Stimulated activated naive CD8-positive, alpha-beta T cell treated with anti-CD3 and anti-CD28 coated beads, Interleukin-15, amount 100 ng/mL, for 72 hours (primary cell): ENCODE data around the gene MROH2B.

ENCODE experiments used
- ATAC-seq: fragments of 150-1000 bp; cut with Tn5 transposase; 2 replicates; pipeline ENCODE4 v1.10.0; 2021; ENCODE audit warnings: mild to moderate bottlenecking, moderate library complexity
- DNase-seq, 2 donors: peaks; one replicate each; pipeline ENCODE4 v3.0.0; 2021 to 2022
- H3K27ac Mint-ChIP-seq, 2 donors: one replicate each; pipeline ENCODE4 v1.8.0; 2022; ENCODE audit warnings: mild to moderate bottlenecking in 2 of 2, mixed read lengths in 2 of 2, moderate library complexity in 2 of 2
- H3K27me3 Mint-ChIP-seq: one replicate; pipeline ENCODE4 v1.8.0; 2022; ENCODE audit warnings: mixed read lengths
- H3K4me1 Mint-ChIP-seq: one replicate; pipeline ENCODE4 v1.8.0; 2022; ENCODE audit warnings: mild to moderate bottlenecking, mixed read lengths
- H3K4me3 Mint-ChIP-seq, 2 donors: one replicate each; pipeline ENCODE4 v1.8.0; 2022; ENCODE audit warnings: mild to moderate bottlenecking in 2 of 2, mixed read lengths in 2 of 2, moderate library complexity in 1 of 2
- H3K9me3 Mint-ChIP-seq, 2 donors: one replicate each; pipeline ENCODE4 v1.8.0; 2022; ENCODE audit warnings: mixed read lengths in 2 of 2

Gene MROH2B

DNA sequence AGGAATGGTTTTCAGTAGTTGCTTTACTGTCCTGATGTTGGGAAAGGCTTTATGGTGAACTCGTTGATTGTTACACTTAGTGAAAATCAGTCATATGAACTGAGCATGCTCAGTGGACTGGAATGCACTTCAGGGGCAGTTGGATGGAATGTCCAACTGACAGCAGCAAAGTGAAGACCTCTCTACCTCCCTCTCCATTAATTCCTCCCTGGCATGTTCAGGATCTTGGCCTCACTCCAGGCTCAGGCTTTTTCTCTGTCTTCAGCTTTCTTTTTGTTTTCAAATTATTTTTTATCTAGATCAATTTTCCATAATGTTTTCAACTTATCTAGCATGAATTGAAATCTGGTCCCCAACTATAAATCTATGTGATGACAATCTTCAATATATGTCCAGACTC, at the start of gene MROH2B:
TSS of gene MROH2B (minus strand) at position 101 of the 400 bp plus-strand sequence. CDS start 490 bp downstream, outside the sequence.
- Mint-ChIP-seq H3K9me3 (peaks cover 0 to 3% of the 10 kb centered on the region in 2 donors), H3K27me3 (no peaks in the 10 kb centered on the region), H3K27ac (no peak within 1 kb of the TSS), H3K4me1 (no peaks in the 10 kb centered on the region), H3K4me3 (no peak within 1 kb of the TSS)
- ATAC-seq = no peak
- DNase-seq = no peak

DNA sequence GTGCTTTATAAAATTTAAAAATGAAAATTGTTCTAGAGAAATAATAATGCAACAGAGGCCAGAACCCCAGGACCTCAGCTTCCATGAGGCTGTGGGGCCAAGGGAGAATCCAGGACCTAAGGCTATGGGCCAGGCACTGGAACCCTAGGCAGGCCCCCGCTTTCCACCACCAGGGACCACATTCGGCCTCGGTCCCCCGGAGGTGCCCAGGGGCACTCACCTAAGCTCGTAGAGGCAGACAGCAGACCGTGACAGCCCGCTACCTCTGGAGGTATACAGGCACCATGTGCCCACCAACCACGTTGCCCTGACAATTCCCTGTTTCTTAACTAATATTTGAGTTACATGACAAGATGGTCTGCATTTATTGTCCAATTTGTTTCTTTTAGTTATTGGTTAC, 49.5 kb upstream of the MROH2B start:
- Mint-ChIP-seq H3K27me3 (no peaks in the 10 kb centered on the region), H3K27ac (no peak overlapping the region), H3K4me3 (no peak overlapping the region), H3K4me1 (no peaks in the 10 kb centered on the region), H3K9me3 (no peaks in the 10 kb centered on the region)
- DNase-seq = no peak
- ATAC-seq = no peak

DNA sequence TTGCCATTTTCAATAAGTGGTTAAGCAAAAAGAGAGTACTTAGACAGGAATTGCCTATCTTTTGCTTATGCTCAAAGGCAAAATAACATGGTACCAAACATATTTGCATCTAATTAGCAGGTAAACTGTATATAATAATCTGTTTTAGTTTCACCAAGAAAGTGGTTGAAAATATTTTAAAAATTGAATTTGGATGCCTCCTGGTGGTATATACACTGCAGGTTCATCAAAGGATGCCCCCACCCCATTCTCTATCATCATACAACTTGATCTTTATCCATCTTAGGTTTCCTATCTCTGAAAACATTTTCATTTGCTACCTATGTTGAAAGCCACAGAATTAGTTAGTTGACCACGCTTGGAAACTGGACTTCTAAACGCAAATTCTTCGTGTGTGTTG, 47.0 kb upstream of the MROH2B start:
- Mint-ChIP-seq H3K27me3 (no peaks in the 10 kb centered on the region), H3K9me3 (no peaks in the 10 kb centered on the region), H3K27ac (no peak overlapping the region), H3K4me1 (no peaks in the 10 kb centered on the region), H3K4me3 (no peak overlapping the region)
- ATAC-seq = no peak
- no peak for DNase-seq

DNA sequence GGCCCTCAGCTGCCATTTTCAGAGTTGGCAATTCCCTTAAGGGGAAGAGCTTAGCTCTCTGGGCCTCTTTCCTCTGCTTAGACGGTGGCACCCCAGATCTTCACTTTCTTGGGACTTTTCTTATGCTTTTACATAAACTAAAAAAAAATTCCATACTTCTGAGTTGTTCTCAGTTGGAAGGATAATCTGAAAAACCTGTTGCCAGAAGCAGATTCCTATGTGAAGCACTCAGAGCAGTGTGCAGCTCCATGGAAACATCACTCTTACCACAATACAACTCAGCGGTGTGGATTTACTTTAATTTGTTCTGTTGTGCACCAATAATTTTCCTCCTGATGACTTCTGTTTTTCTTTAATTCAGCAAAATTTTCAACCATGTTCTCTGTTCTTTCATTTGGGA, 44.1 kb upstream of the MROH2B start:
- H3K27ac Mint-ChIP-seq = no peak overlapping the region
- no peaks in the 10 kb centered on the region for H3K9me3 Mint-ChIP-seq
- no peaks in the 10 kb centered on the region for H3K4me1 Mint-ChIP-seq
- no peak overlapping the region for H3K4me3 Mint-ChIP-seq
- ATAC-seq (no peak), DNase-seq (no peak)
- H3K27me3 Mint-ChIP-seq = no peaks in the 10 kb centered on the region

DNA sequence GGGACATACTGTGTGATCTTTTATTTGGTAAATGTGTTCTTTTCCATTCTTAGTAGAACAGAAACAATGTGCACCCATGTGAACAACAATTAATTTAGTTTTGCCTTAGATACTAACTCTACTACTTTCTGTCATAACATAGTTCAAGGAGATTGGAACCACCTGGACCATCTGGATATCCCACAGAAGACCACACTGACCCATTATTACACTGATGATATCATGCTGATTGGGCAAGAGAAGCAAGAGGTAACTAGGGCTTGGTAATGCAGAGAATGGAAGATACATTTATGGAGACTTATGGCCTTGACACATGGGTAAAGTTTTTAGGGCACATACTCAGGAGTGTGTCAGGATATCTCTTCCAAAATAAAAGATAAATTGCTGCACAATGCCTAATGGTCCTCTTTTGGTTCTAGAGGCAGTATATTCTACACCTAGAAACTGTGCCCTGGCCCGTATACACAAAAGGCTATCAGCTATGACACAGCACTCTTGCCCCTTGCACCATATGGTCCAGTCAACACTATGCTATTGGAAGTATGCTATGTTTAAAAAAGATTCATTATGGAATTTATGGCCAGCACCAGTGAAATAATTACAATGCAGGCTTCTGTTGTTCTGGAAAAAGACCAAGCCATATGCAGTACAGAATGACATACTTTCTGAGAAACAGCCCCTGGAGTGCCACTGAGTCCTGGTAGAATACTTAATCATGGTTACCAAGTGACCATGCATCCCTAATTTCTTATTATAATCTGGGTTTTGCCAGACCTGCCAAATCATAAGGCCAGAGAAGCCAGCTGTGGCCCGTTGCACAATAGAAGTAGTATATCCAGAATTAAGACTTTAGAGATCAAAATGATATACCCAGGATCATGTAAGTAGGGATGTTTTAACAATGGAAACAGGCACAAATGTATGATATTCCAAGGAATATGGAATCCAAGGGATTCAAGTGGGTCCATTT, 41.6 kb upstream of the MROH2B start:
- Mint-ChIP-seq H3K4me3 (no peak overlapping the region), H3K9me3 (no peaks in the 10 kb centered on the region), H3K27me3 (no peaks in the 10 kb centered on the region), H3K27ac (no peak overlapping the region), H3K4me1 (no peaks in the 10 kb centered on the region)
- ATAC-seq (no peak), DNase-seq (no peak)

DNA sequence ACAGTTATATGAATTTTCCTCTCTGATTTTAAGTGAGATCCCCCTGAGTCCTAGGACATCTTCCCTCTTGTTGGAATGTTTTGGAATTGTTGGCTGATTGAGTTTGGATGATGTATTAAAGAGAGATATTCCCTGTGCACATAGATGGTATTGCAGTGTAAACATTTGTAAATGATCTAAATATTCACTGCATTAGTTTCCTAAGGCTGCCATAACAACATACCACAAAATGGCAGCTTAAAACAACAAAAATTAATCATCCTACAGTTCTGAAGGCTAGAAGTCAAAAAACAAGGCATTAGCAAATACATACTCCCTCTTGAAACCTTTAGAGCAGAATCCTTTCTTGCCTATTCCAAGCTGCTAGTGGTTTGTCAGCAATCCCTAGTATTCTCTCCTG, 38.0 kb upstream of the MROH2B start:
- Mint-ChIP-seq H3K27ac (no peak overlapping the region), H3K4me3 (no peak overlapping the region), H3K27me3 (no peaks in the 10 kb centered on the region), H3K4me1 (no peaks in the 10 kb centered on the region), H3K9me3 (no peaks in the 10 kb centered on the region)
- ATAC-seq = no peak
- no peak for DNase-seq

DNA sequence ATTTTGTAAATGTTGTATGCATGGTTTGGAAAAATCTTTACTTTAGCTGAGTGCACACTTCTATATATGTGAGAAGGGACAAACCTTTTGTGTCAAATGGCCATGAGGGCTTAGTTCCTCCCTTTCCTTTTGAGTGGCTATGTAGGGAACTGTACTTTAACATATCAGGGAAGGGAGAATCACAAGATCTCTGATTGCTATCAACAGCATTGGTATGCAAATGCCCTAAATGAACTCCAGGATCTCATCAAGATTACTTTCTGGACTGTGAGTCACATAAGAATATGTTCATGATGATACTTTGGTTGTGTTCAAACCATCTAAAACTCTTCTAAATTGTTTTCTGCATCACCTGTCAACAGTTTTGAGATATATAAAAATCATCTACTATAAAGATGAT, 31.2 kb upstream of the MROH2B start:
- H3K9me3 Mint-ChIP-seq = no peaks in the 10 kb centered on the region
- no peaks in the 10 kb centered on the region for H3K4me1 Mint-ChIP-seq

DNA sequence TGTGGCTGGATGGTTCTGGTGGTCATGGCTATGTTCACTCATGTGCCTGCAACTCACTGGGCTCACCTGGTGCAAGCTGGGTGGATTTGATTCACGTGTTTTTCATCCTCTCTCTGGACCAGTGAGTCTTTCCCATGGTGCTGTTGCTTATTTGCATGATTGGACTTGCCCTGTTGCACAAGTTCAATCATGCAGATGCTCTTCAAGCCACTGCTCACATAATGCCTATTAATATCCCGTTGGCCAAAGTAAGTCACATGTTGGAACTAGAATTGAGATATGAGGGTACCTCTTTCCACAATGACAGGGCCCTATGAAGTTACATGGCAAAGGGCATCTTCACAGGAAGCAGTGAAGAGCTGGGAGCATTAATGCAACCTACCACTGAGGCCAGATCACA, 26.5 kb upstream of the MROH2B start:
- Mint-ChIP-seq H3K4me3 (no peak overlapping the region), H3K27me3 (no peaks in the 10 kb centered on the region), H3K4me1 (no peaks in the 10 kb centered on the region), H3K9me3 (peaks cover 0 to 2% of the 10 kb centered on the region in 2 donors), H3K27ac (no peak overlapping the region)
- ATAC-seq = no peak
- no peak for DNase-seq

More for the DNA sequence above, 31.2 kb upstream of the MROH2B start:
- no peaks in the 10 kb centered on the region for H3K27me3 Mint-ChIP-seq
- ATAC-seq (no peak), DNase-seq (no peak)
- no peak overlapping the region for H3K4me3 Mint-ChIP-seq
- no peak overlapping the region for H3K27ac Mint-ChIP-seq

DNA sequence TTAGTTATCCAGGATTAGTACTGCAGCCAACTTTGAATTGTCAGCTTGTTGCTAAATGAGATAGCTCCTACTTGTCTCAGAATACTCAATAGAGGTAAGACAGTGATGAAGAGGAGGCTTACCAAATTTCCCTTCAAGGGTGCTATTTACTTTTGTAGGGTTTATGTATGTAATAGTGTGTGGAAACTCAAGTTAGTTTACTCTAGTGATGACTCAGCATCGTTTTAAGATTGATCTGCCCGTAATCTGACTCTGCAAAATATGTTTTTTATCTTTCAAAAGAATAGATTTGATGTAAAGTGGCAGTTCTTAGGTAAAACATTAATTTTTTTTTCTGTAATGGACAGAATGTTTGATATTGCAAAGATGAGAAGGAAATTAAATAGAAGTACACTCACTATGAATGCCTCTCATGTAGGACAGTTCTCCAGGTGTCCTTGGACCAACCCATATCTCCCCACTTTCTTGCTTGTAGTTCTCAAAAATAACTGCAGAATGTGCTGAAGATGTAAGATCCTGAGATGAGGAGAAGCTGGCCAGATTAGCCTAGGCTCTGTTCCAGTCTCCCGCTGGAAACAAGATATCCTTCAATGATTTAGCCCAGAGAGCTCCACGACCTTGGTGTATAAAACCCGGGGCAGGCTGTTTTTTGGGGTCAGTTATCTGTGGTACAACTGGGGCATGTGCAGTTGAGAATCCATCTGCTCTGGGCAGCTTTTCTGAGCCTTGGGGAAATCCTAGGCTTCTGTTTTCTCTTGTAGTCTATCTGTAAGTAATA, 24.4 kb upstream of the MROH2B start:
- ATAC-seq (no peak), DNase-seq (no peak)
- Mint-ChIP-seq H3K27ac (no peak overlapping the region), H3K27me3 (no peaks in the 10 kb centered on the region), H3K9me3 (peaks cover 0 to 8% of the 10 kb centered on the region in 2 donors), H3K4me3 (no peak overlapping the region), H3K4me1 (no peaks in the 10 kb centered on the region)

DNA sequence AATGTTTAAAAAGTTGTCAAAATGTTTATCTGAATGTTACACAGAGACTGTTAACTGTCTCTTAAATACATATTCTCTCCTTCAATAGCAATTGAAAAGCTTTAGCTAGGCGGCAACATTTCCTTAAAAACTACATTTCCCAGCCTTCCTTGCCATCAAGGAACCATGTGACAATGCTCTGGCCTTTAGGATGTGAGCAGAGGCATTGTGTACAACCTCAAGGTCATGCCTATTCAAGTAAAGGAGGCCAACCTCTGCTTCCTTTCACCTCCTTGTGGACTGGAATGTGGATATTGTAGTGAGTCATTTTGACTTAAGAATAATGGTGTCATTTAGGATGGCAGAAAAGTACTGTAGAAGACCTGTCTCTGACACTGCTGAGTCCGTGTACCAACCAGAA, 23.7 kb upstream of the MROH2B start:
- no peaks in the 10 kb centered on the region for H3K27me3 Mint-ChIP-seq
- DNase-seq = no peak
- ATAC-seq = no peak
- no peaks in the 10 kb centered on the region for H3K4me1 Mint-ChIP-seq
- peaks cover 0 to 8% of the 10 kb centered on the region in 2 donors for H3K9me3 Mint-ChIP-seq
- H3K4me3 Mint-ChIP-seq = no peak overlapping the region
- H3K27ac Mint-ChIP-seq = no peak overlapping the region

DNA sequence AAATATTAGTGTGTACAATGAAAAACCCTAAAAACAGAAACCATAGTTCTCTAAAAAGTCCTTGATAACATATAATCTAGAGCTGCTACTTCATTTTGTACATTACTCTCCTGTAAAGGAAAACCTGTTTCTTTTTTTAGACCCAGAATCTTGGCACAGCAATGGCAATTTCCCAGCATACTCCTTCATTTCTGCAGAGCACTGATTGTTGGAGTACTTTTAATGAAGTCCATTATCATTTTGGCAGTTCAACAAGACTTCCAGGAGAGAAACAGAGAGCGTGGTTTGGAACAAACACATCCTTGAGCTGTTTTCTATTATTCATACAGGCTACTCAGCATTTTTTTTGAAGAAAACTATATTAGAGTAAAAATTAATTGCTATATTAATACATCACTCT, 22.7 kb upstream of the MROH2B start:
- Mint-ChIP-seq H3K4me1 (no peaks in the 10 kb centered on the region), H3K27ac (no peak overlapping the region)
- ATAC-seq = no peak

DNA sequence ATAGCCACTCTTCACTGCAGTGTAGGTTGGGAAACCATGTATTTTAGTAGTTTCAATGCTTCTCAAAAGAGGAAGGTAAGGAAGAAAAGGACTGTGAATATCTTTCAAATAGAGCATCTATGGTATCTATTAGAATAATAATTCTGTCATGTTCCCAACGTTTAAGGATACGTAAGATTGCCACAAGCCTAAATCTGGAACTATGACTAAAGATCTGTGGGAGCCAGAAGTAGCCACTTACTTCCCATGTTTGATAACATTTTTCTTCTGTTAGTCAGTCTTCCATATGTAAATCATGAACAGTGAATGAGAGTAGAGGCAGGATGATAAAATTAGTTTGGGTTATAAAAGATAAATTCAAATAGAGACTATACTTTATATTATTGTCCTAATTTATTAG, 16.3 kb upstream of the MROH2B start:
- Mint-ChIP-seq H3K27ac (no peak overlapping the region), H3K27me3 (no peaks in the 10 kb centered on the region), H3K4me3 (no peak overlapping the region), H3K4me1 (no peaks in the 10 kb centered on the region), H3K9me3 (peaks cover 0 to 6% of the 10 kb centered on the region in 2 donors)
- no peak for ATAC-seq
- no peak for DNase-seq

More for the DNA sequence above, 22.7 kb upstream of the MROH2B start:
- H3K4me3 Mint-ChIP-seq = no peak overlapping the region
- DNase-seq = no peak
- peaks cover 0 to 8% of the 10 kb centered on the region in 2 donors for H3K9me3 Mint-ChIP-seq
- H3K27me3 Mint-ChIP-seq = no peaks in the 10 kb centered on the region

DNA sequence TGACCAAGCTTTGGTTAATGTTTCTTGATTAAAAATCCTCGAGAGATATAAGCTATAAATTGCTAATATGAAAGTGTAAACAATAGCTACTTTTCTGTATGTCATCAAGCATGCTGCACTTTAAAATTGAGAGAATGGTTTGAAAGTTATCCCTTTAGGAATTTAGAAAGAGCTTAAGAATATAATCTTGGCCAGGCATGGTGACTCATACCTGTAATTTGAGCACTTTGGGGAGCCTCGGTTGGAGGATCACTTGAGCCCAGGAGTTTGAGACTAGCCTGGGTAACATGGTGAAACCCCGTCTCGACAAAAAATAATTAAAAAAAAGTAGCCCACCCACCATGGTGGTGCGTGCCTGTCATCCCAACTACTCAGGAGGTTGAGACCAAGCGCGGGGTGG, 12.2 kb upstream of the MROH2B start:
- Mint-ChIP-seq H3K4me1 (no peaks in the 10 kb centered on the region), H3K27ac (no peak overlapping the region), H3K9me3 (peaks cover 15 to 16% of the 10 kb centered on the region in 2 donors), H3K27me3 (no peaks in the 10 kb centered on the region), H3K4me3 (no peak overlapping the region)
- ATAC-seq = no peak
- no peak for DNase-seq

DNA sequence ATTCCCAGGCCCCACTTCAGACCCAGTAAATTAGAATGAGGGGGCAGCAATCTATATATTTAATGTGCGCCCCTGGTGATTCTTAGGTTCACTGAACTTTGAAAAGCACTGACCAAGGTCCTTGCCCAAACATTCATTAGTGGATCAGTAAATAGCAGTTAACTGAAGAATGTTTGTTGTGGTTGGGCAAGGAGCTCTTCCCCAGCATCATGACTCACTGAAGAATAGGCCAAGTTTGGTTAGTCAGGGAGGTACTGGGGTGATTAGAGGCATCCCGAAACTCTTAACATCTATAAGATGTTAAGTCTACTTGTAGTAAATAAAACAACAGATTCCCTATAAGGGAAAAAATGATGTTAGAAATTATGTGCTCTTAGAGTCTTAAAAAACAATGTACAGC, 833 bp upstream of the MROH2B start:
- DNase-seq = no peak

DNA sequence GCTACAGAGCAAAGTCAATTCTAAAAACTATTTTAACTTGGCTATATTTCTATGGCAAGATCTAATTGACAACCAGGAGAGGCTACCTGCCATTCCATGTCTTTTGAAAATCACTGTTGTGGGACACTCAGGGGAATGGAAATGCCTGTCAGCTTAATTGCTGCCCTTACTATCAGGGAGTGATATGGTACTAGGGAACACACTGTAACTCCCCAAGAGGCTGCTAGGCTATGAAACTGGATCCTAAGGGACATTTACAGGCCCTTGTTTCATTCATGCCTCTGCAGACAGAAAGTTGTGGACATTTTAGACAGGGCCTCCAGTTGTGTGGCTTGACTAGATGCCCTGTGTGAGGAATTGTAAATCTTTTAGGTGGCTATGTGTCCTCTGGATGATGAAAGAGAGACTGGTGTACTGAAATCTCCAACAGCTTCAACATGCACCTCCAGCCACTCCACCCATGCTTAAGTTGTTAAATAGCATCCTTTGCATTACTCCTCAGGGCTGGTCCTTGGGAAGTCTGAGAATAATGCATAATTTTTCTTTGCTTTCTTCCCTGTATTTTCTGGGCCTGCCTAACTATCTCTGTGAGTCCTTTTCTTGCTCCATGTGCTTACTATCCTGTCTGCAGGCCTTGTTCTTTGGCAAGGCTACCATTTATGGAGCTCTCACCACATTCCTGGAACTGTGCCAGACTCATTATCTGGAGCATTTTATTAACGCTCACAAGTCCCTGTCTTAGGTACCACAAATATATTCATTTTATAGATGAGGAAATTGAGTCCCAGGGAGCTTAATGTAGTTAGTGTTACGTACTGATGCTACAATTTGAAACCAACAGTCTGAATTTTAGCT, 3.2 kb downstream of the MROH2B start:
- Mint-ChIP-seq H3K4me3 (no peak overlapping the region), H3K9me3 (no peaks in the 10 kb centered on the region), H3K27ac (no peak overlapping the region), H3K27me3 (no peaks in the 10 kb centered on the region), H3K4me1 (no peaks in the 10 kb centered on the region)
- DNase-seq (no peak), ATAC-seq (no peak)

More for the DNA sequence above, 833 bp upstream of the MROH2B start:
- H3K9me3 Mint-ChIP-seq = peaks cover 0 to 7% of the 10 kb centered on the region in 2 donors
- no peaks in the 10 kb centered on the region for H3K4me1 Mint-ChIP-seq
- no peaks in the 10 kb centered on the region for H3K27me3 Mint-ChIP-seq
- no peak overlapping the region for H3K27ac Mint-ChIP-seq
- no peak overlapping the region for H3K4me3 Mint-ChIP-seq
- ATAC-seq = no peak
